ENCODE results near the gene KRT40. TPM values are rescaled to one million over a fixed set of nuclear protein-coding genes. Genes with fewer than 3 reads are reported as not detected.

The KRT40 gene
- total and polyA plus RNA-seq, 2 experiments from 2014 or later, result not detected

DNA sequence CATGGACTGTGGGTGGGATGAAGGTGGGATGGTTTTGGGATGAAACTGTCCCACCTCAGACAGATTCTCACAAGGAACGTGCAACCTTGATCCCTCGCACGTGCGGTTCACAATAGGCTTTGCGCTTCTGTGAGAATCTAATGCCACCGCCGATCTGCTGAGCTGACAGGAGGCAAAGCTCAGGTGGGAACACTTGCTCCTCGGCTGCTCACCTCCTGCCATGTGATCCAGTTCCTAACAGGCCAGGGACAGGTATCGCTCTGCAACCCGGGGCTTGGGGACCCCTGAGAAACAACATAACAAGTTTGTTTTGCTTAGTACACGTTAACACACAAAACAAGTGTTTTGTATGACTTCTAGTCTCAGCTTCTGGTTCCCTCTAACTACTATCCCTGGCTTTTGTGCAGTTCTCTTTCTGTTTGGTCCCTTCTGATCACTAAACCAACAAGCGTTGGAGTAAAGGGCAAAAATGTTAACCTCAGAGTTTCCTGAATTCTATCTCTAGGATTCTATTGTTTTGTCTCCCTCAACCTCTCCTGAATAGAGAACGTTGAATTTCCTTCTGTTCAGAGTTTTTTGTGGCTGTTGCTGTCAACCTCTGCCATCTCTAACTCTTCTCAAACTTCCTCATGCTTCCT is 32.6 kb upstream of the KRT40 start (continued):
- TF ChIP-seq, protein P1, sequence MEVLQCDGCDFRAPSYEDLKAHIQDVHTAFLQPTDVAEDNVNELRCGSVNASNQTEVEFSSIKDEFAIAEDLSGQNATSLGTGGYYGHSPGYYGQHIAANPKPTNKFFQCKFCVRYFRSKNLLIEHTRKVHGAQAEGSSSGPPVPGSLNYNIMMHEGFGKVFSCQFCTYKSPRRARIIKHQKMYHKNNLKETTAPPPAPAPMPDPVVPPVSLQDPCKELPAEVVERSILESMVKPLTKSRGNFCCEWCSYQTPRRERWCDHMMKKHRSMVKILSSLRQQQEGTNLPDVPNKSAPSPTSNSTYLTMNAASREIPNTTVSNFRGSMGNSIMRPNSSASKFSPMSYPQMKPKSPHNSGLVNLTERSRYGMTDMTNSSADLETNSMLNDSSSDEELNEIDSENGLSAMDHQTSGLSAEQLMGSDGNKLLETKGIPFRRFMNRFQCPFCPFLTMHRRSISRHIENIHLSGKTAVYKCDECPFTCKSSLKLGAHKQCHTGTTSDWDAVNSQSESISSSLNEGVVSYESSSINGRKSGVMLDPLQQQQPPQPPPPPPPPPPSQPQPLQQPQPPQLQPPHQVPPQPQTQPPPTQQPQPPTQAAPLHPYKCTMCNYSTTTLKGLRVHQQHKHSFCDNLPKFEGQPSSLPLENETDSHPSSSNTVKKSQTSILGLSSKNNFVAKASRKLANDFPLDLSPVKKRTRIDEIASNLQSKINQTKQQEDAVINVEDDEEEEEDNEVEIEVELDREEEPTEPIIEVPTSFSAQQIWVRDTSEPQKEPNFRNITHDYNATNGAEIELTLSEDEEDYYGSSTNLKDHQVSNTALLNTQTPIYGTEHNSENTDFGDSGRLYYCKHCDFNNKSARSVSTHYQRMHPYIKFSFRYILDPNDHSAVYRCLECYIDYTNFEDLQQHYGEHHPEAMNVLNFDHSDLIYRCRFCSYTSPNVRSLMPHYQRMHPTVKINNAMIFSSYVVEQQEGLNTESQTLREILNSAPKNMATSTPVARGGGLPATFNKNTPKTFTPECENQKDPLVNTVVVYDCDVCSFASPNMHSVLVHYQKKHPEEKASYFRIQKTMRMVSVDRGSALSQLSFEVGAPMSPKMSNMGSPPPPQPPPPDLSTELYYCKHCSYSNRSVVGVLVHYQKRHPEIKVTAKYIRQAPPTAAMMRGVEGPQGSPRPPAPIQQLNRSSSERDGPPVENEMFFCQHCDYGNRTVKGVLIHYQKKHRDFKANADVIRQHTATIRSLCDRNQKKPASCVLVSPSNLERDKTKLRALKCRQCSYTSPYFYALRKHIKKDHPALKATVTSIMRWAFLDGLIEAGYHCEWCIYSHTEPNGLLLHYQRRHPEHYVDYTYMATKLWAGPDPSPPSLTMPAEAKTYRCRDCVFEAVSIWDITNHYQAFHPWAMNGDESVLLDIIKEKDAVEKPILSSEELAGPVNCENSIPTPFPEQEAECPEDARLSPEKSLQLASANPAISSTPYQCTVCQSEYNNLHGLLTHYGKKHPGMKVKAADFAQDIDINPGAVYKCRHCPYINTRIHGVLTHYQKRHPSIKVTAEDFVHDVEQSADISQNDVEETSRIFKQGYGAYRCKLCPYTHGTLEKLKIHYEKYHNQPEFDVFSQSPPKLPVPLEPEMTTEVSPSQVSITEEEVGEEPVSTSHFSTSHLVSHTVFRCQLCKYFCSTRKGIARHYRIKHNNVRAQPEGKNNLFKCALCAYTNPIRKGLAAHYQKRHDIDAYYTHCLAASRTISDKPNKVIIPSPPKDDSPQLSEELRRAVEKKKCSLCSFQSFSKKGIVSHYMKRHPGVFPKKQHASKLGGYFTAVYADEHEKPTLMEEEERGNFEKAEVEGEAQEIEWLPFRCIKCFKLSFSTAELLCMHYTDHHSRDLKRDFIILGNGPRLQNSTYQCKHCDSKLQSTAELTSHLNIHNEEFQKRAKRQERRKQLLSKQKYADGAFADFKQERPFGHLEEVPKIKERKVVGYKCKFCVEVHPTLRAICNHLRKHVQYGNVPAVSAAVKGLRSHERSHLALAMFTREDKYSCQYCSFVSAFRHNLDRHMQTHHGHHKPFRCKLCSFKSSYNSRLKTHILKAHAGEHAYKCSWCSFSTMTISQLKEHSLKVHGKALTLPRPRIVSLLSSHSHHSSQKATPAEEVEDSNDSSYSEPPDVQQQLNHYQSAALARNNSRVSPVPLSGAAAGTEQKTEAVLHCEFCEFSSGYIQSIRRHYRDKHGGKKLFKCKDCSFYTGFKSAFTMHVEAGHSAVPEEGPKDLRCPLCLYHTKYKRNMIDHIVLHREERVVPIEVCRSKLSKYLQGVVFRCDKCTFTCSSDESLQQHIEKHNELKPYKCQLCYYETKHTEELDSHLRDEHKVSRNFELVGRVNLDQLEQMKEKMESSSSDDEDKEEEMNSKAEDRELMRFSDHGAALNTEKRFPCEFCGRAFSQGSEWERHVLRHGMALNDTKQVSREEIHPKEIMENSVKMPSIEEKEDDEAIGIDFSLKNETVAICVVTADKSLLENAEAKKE (CRISPR knock-in tag; IDR thresholded peaks at IDR 0.05), result no peak
- no peak for TF ChIP-seq EZH2 (IDR thresholded peaks at IDR 0.05; ENCODE audit: low read depth, unreplicated experiment)
- TF ChIP-seq, protein P2, sequence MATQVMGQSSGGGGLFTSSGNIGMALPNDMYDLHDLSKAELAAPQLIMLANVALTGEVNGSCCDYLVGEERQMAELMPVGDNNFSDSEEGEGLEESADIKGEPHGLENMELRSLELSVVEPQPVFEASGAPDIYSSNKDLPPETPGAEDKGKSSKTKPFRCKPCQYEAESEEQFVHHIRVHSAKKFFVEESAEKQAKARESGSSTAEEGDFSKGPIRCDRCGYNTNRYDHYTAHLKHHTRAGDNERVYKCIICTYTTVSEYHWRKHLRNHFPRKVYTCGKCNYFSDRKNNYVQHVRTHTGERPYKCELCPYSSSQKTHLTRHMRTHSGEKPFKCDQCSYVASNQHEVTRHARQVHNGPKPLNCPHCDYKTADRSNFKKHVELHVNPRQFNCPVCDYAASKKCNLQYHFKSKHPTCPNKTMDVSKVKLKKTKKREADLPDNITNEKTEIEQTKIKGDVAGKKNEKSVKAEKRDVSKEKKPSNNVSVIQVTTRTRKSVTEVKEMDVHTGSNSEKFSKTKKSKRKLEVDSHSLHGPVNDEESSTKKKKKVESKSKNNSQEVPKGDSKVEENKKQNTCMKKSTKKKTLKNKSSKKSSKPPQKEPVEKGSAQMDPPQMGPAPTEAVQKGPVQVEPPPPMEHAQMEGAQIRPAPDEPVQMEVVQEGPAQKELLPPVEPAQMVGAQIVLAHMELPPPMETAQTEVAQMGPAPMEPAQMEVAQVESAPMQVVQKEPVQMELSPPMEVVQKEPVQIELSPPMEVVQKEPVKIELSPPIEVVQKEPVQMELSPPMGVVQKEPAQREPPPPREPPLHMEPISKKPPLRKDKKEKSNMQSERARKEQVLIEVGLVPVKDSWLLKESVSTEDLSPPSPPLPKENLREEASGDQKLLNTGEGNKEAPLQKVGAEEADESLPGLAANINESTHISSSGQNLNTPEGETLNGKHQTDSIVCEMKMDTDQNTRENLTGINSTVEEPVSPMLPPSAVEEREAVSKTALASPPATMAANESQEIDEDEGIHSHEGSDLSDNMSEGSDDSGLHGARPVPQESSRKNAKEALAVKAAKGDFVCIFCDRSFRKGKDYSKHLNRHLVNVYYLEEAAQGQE (IDR thresholded peaks at IDR 0.05; ENCODE audit: unreplicated experiment), result no peak
- TF ChIP-seq NANOG (IDR thresholded peaks at IDR 0.05; ENCODE audit: borderline replicate concordance), result no peak
- no peak for TF ChIP-seq CTCF (conservative IDR thresholded peaks at IDR 0.05; ENCODE audit: low read depth in 2 of 2)
- no peak for TF ChIP-seq ETS1 (IDR thresholded peaks at IDR 0.05)
- no peak for TF ChIP-seq ZNF331 (CRISPR knock-in tag; IDR thresholded peaks at IDR 0.05; ENCODE audit: low read depth)
- no peak for TF ChIP-seq ZNF114 (CRISPR knock-in tag; IDR thresholded peaks at IDR 0.05)
- TF ChIP-seq EZH2phosphoT487 (IDR thresholded peaks at IDR 0.05; ENCODE audit: unreplicated experiment), result no peak
- TF ChIP-seq JUNB (IDR thresholded peaks at IDR 0.05; ENCODE audit: unreplicated experiment), result no peak
- no peak for TF ChIP-seq CREB1 (CRISPR knock-in tag; IDR thresholded peaks at IDR 0.05; ENCODE audit: low read depth)

Measured in GM23338 (cell line).